Limb (tissue), 2 donors: ENCODE results near the gene S1PR3.
"Not testable (repeated sequence)": the region's sequence is repeated elsewhere in the genome, so short reads cannot be mapped to it uniquely, and the experiment has no call there.

ENCODE experiments used
- DNase-seq, 2 donors: peaks; one replicate each; pipeline ENCODE4 v3.0.0-alpha.2; 2016; ENCODE audit errors: extremely low spot score in 2 of 2

S1PR3 gene

DNA sequence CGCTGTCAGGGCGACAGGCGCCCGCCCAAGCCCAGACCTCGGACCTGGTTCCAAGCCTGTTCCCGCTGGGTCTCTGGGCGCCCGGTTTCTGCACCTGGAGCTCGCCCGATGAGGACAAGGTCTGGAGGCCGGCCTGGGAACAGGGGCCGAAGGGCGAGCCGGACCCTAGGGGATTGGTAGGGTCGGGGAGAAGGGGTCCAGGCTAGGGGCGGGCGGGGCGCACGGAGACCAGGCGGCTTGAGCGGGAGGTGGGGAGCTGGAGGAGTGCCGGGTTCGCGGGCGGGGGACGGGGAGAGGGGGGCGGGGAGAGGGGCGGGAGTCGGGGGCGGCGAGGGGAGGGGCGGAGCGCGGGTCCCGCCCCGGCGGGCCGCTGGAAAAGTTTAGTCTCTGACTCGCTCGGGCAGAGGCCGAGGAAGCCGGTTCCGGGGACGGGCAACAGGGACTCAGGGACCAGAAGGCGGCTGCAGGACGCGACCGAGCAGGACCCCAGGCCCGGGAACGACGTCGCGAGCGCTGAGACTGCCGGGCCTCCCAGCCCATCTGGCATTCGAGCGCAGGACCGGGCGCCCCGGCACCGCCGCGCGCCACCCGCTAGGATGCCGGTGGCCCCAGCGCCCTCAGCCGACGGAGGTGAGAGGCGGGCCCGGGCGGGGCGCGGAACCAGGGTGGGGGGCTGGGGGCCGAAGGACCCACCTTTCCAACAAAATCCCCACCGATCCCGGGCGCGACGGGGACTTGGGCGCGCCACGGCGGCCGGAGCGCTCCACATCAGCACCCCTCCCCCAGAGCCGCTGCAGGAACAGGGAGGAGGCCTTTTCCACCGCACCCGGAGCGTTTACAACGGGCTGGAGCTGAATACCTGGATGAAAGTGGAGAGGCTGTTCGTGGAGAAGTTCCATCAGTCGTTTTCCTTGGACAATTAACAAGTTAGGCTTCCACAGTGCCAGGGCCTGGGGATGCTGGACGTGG is at the start of gene S1PR3:
Gene S1PR3, plus strand, starts transcription at position 403 of the 969 bp plus-strand sequence. CDS start 9,733 bp downstream, outside the sequence.
- peak; percentile 74 to 88 for DNase-seq

DNA sequence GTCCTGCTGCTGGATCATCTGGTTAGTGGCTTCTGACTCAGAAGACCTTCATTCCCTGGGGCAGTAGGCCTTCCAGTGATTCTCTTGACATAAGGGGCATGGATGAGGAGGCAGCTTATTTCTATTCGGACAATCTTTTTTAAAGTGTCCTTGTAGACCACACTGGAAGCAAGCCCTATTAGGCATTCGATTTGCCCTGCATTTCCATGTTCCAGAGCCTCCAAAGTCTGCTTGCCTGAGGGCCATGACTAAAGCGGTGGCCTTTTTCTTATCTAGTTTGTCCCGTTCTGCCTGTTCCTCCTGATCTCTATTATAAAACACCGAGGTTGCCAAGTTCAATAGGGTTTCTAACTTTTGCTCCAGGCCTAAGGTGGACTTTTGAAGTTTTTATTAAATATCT is 49.7 kb upstream of the S1PR3 start:
- not testable (repeated sequence) for DNase-seq

DNA sequence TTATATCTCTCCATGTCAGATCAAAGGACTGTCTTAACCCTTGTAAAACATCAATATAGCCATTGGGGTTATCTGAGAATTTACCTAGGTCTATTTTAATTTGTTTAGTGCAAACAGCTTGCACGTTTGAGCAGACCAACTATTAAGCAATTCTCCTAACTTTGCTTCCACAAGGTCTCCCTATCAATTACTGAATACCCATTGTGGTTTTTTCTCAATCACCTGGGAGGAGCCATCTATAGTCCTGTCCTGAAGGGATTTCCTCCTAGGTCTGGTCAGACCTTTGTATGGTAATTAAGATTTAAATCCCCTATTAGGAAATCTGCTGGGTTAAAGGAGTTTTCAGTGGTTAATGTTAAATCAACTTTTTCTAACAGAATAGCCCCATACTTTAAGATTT is 48.9 kb upstream of the S1PR3 start:
- DNase-seq: no peak

DNA sequence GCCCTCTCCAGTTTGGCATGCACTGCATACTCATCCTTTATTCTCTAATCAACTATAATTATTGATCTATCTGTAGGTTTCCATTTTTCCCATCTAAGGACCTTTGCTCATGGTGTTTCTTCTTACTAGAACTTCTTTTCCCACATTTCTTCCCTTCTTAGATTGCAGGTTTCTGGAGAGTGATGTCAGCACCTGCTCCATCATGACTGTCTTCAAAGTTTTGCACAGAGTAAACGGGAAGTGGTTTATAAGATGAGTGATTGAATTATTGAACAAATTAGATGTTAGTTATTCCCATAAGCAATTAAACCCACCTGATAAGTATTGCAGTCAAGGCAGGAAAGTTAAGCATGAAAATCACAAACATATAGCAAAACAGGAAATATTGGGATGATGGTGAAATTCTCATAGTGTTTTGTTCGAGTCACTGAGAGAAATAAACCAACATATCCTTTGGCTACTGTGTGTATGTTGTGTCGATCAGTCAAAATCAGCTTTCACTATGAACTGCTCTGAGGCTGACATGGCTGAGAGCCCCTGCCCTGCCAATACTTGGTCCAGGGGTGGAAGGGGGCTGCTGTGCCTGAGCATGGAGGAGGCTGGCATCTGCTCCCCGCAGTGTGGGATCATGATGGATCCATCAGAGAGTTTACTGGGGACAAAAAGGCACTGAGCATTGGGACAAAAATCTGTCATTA is 45.5 kb upstream of the S1PR3 start:
- no peak for DNase-seq

- no peak for DNase-seq
Measured at GRCh38 chr9:88947581-88948573, 43.4 kb upstream of the S1PR3 start.

DNA sequence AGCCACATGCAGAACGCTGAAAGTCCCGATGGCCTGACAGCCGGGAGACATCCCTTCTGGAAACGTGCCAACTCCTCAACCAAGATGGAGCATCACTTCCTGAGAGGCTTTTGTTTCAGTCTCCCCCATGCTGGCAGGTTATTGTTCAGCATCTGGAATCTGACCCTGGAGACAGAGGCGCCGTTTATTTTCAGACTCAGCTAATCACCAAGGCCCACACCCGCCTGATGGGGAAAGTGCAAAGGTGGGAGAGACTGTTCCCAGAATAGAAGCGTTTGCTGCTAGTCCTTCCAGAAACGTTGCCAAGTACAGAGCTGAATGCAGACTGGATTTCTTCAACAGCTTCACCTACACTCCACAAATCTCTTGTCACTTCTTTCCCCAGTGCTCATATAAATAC is 41.8 kb upstream of the S1PR3 start:
- DNase-seq: peak; percentile 58 to 70

DNA sequence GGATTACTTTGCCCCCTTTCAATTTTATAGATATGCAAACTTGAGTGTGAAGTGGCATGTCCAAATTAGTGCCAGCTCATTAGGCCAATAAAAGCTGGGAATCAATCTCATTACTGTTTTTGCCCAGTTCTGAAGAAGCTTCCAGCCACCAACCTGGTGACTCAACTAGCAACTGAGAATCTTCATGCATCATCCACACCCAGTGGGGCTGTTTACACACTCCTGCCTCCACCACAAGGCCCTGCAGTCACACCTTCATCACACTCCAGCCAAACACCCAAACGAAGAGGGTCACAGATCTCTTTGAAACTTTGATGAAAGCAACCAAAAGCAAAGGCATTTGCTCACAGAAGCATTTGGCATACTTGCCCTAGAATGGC is 41.3 kb upstream of the S1PR3 start:
- no peak for DNase-seq

- DNase-seq: no peak
Measured at GRCh38 chr9:88950341-88951154, 40.7 kb upstream of the S1PR3 start.

- DNase-seq: no peak
Measured at GRCh38 chr9:88951155-88951542, 40.1 kb upstream of the S1PR3 start.

GRCh38 chr9:88952086-88952615 is 39.1 kb upstream of the S1PR3 start:
- DNase-seq: no peak

DNA sequence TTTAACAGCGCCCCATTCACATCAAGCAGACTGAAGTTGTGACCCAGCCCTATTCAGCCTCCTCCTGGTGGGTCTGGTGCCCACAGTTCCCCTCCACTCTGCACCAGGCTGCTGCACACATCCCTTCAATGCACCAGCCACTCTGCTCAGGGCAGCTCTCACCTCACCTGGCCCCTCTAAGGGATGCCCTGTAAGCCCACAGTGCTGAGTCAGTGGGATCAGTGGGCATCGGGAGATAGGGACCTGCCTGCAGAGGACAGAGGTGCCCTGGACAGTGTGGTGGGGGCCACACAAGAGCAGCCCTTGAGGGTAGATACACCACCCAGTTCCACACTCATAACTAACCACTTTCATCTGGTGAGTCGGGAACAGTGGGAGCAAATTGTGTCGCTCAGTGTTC is 38.3 kb upstream of the S1PR3 start:
- DNase-seq: no peak

- peak in 1 of 2 donors; percentile 20 for DNase-seq
Measured at GRCh38 chr9:88953381-88954029, 37.8 kb upstream of the S1PR3 start.

GRCh38 chr9:88954066-88954465 is 37.2 kb upstream of the S1PR3 start:
- no peak for DNase-seq

- no peak for DNase-seq
Measured at GRCh38 chr9:88957526-88957925, 33.7 kb upstream of the S1PR3 start.

- DNase-seq: no peak
Measured at GRCh38 chr9:88959727-88960469, 31.4 kb upstream of the S1PR3 start.

DNA sequence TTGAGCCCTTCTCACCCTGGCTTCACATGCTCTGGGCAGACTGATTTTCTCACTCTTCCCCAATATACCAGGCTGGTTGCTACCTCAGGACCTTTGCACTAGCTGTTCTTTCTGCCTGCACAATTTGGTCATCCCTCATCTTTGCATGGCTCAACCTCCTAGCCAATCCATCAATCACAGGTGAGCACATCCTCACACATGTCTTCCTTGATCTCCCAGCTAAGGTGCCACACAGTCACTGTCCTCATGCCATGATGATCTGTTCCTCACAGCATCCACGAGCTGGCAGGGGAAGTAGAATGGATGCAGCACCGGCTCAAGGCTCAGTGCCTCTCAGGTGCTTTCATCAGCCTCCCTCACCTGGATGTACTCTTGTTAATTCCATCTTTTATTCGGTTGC is 30.6 kb upstream of the S1PR3 start:
- no peak for DNase-seq

DNA sequence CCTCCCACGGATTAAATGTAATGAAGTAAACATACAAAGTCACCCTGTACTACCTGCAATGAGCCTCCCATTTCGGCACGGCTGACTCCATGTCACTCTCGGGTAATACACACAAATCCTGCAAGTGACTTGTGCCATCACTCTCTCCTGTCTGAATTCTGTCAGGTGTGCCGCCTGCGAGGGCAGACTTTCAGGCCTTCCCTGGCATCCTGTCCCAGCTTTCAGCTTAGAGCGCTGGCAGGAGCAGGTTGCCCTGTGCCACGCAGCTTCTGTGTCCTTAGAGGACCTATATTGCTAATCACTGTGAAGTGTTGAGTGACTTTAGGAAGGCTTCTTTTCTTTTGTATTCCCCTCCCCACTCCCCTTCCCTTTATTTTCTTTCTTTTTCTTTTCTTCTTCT is 25.8 kb upstream of the S1PR3 start:
- DNase-seq: no peak

- DNase-seq: no peak
Measured at GRCh38 chr9:88966894-88967676, 24.2 kb upstream of the S1PR3 start.
